Breast epithelium (tissue), 4 donors: ENCODE data around the gene NTSR1. TPM values are rescaled to one million over a fixed set of nuclear protein-coding genes. Genes with fewer than 3 reads are reported as not detected.
"Not testable (repeated sequence)": the region's sequence is repeated elsewhere in the genome, so short reads cannot be mapped to it uniquely, and the experiment has no call there.

Experiments used
- DNase-seq, 2 donors: peaks; one replicate each; pipeline ENCODE4 v3.0.0-alpha.2; 2019; ENCODE audit warnings: low spot score in 2 of 2
- H3K27ac ChIP-seq, 2 donors: fragments of 200-600 bp; sonication (generic) in 1 of 2; one replicate each; pipeline ENCODE4 v1.5.1; 2016 to 2019; ENCODE audit warnings: mild to moderate bottlenecking in 1 of 2
- H3K27me3 ChIP-seq, 2 donors: fragments of 200-600 bp; sonication (generic) in 1 of 2; one replicate each; pipeline versions ENCODE4 v1.5.1 to v1.6.0; 2017 to 2019; ENCODE audit warnings: control low read depth in 1 of 2, mild to moderate bottlenecking in 1 of 2
- H3K36me3 ChIP-seq: fragments of 200-600 bp; one replicate; pipeline ENCODE4 v1.5.1; 2019
- H3K4me1 ChIP-seq, 2 donors: fragments of 200-600 bp; sonication (generic); one replicate each; pipeline ENCODE4 v1.5.1; 2016 to 2019; ENCODE audit warnings: control low read depth in 1 of 2
- H3K4me3 ChIP-seq, 3 donors: fragments of 200-600 bp; sonication (generic); 1 replicate in 2 of 3; 2 replicates in 1 of 3; pipeline ENCODE4 v1.5.1; 2016 to 2019; ENCODE audit warnings: mild to moderate bottlenecking in 3 of 3, moderate library complexity in 2 of 3
- H3K9me3 ChIP-seq, 2 donors: fragments of 200-600 bp; sonication (generic) in 1 of 2; one replicate each; pipeline ENCODE4 v1.5.1; 2016 to 2019; ENCODE audit warnings: control low read depth in 1 of 2
- POLR2A ChIP-seq: fragments of 450-650 bp; IDR thresholded peaks from one replicate; pipeline ENCODE4 v1.6.1; 2016; ENCODE audit warnings: antibody characterized with exemption, mild to moderate bottlenecking, moderate library complexity
- POLR2AphosphoS5 ChIP-seq, 3 donors: sonication (generic); formaldehyde crosslinking; IDR thresholded peaks; one replicate each; pipeline ENCODE4 v1.6.1; 2017; ENCODE audit warnings: antibody characterized with exemption in 3 of 3
- intact Hi-C: fragments of 100-400 bp; cut with DNase I; formaldehyde crosslinking; loops from one replicate; pipeline ENCODE4 v1.15.1; 2023; ENCODE audit warnings: low total_unique reads
- total RNA-seq, 3 donors: library from RNA; depleted of rRNA; stranded (reverse); fragments of >200 nt; gene quantifications; one replicate each; pipeline ENCODE4 v1.1.0, GENCODE V29; 2016
- TF ChIP-seq, protein P1 (sequence below), 3 donors: fragments of 450-650 bp; IDR thresholded peaks; one replicate each; pipeline ENCODE4 v1.5.1; 2016 to 2017; ENCODE audit warnings: antibody characterized with exemption in 3 of 3, mild to moderate bottlenecking in 3 of 3, moderate library complexity in 3 of 3

Gene NTSR1
- total RNA-seq, 3 donors from 2014 or later: under 0.01 TPM; not detected in 2

DNA sequence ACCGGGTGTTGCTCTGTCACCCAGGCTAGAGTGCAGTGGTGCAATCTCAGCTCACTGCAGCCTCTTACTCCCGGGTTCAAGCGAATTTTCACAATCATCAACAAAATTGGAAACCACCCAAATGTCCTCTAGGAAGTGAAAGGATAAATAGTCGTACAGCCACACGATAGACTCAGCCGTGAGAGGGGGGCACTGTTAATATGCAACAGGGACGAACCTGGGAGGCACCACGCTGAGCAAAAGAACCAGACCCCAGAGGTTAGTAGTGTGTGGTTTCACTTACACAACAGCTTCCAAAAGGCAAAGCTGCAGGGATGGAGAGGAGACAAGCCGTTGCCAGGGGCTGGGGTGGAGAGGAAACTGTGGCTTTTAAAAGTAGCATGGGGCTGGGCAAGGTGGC, 30.1 kb upstream of the NTSR1 start:
- intact Hi-C loops: no loop called here
- H3K4me1 ChIP-seq: no peaks in the 10 kb centered on the region
- no peak overlapping the region for H3K4me3 ChIP-seq
- H3K27me3 ChIP-seq: peaks cover 0 to 46% of the 10 kb centered on the region in 2 donors
- peaks cover 0 to 4% of the 10 kb centered on the region in 2 donors for H3K9me3 ChIP-seq
- H3K27ac ChIP-seq: no peak overlapping the region
- TF ChIP-seq POLR2AphosphoS5 (IDR thresholded peaks at IDR 0.05) (no peak), POLR2A (no peak)
- TF ChIP-seq, protein P1, sequence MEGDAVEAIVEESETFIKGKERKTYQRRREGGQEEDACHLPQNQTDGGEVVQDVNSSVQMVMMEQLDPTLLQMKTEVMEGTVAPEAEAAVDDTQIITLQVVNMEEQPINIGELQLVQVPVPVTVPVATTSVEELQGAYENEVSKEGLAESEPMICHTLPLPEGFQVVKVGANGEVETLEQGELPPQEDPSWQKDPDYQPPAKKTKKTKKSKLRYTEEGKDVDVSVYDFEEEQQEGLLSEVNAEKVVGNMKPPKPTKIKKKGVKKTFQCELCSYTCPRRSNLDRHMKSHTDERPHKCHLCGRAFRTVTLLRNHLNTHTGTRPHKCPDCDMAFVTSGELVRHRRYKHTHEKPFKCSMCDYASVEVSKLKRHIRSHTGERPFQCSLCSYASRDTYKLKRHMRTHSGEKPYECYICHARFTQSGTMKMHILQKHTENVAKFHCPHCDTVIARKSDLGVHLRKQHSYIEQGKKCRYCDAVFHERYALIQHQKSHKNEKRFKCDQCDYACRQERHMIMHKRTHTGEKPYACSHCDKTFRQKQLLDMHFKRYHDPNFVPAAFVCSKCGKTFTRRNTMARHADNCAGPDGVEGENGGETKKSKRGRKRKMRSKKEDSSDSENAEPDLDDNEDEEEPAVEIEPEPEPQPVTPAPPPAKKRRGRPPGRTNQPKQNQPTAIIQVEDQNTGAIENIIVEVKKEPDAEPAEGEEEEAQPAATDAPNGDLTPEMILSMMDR (IDR thresholded peaks at IDR 0.05): no peak
- DNase-seq: no peak
- H3K36me3 ChIP-seq: no peaks in the 10 kb centered on the region

DNA sequence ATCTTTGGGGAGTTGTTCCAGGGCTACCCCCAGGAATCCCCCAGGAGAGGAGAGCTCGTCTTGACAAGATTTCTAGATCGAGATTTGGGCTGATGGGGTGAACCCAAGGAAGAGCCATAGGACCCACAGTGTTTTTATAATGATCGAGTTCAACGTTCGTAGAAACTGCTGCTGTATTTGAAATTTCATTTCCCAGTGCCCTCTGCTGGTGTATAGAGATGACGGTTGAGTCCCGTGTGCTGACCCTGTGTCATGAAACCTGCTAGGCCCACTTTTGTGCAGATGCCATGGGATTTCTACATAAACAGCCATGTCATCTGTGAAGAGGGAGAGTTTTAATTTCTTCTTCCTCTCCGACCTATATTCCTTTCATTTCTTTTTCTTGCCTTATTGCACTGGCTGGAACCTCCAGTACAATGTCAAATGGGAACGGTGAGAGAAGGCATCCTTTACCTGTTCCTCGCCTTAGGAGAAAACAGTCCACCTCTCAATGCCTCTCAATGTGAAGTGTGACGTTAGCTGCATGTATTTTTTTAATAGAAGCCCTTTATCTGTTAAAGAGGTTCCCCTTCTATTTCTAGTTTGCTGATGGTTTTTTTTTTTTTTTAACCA, 28.6 kb upstream of the NTSR1 start:
- intact Hi-C loops: no loop called here
- TF ChIP-seq POLR2A: no peak
- TF ChIP-seq POLR2AphosphoS5 (IDR thresholded peaks at IDR 0.05): no peak
- TF ChIP-seq, protein P1 (IDR thresholded peaks at IDR 0.05): no peak
- Histone ChIP-seq H3K4me1 (no peaks in the 10 kb centered on the region), H3K27ac (no peak overlapping the region), H3K36me3 (no peaks in the 10 kb centered on the region), H3K9me3 (peaks cover 0 to 4% of the 10 kb centered on the region in 2 donors), H3K27me3 (peaks cover 0 to 37% of the 10 kb centered on the region in 2 donors), H3K4me3 (no peak overlapping the region)
- no peak for DNase-seq

DNA sequence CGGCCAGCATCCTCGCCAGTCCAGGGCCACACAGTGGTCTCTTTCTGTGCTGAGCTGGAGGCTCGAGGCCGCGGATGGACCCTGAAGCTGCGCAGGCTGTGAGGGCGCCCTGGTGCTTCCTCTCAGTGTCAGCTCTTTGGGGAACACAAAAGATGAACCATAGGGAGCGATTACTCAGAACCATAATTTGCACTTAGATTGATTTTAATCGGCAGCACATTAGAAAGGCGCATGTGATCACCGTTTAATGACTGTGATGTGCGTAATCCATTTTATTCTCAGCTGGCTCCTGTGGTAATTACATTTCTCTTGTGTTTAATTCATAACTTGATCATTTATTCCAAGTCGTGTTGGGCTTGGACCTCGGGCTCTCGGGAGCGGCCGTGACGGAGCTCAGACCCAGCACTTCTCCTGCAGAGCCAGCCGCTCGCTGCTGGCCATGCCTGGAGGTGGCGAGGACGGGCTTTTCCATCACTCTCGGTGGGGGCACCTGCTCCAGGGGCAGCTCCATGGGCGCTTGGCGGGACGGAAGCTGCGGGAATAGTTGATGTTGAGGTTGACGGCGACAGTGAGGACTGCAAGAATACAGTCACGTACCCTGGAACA, 25.6 kb upstream of the NTSR1 start:
- Histone ChIP-seq H3K27me3 (peaks cover 4 to 33% of the 10 kb centered on the region in 2 donors), H3K4me1 (no peaks in the 10 kb centered on the region), H3K9me3 (peaks cover 0 to 4% of the 10 kb centered on the region in 2 donors), H3K4me3 (no peak overlapping the region), H3K36me3 (no peaks in the 10 kb centered on the region), H3K27ac (no peak overlapping the region)
- TF ChIP-seq POLR2A: no peak
- TF ChIP-seq POLR2AphosphoS5 (IDR thresholded peaks at IDR 0.05): no peak
- TF ChIP-seq, protein P1 (IDR thresholded peaks at IDR 0.05): no peak
- DNase-seq: no peak
- intact Hi-C loops: no loop called here

DNA sequence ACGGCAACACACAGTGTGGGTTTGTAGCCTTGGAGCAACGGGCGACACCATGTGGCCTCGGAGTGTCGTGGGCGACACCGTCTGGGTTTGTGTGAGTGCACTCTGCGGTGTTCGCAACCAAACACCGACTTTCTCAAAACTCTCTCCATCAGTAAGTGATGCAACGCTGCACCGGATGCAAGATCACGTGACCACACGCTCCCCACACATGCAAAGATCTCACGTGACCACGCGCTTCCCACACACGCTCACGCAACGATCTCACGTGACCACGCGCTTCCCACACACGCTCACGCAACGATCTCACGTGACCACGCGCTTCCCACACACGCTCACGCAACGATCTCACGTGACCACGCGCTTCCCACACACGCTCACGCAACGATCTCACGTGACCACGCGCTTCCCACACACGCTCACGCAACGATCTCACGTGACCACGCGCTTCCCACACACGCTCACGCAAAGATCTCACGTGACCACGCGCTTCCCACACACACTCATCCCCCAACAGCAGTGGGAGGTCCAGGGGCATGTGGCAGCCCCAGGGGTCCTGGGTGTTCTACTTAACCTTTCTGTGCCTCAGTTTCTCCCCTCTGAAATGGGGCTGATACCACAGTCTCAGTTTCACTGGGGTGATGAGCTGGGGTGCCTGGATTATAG, 24.8 kb upstream of the NTSR1 start:
- H3K36me3 ChIP-seq, H3K27ac ChIP-seq, H3K4me3 ChIP-seq, intact Hi-C loops, DNase-seq, H3K4me1 ChIP-seq, H3K9me3 ChIP-seq: not testable (repeated sequence)
- H3K27me3 ChIP-seq: peaks cover 4 to 33% of the 10 kb centered on the region in 2 donors

DNA sequence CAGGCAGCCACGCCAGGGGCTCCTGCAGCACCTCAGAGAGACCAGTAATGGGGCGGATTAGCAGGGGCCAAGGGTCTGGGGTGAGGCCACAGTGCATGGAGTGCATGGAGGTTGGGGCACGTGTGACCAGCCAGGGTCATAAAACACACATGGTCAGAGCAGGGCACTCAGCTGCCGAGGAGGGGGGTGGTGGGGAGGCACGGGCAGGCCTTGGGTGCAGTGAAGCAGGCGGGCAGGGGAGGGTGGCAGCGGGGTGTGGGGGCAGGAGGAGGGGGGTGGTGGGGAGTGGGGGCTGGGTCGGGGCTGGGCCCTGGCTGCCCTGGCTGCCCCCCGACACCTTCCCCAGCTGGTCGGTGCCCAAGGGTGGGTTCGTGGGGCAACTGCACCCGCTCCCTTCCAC, 23.7 kb upstream of the NTSR1 start:
- Histone ChIP-seq H3K4me1 (no peaks in the 10 kb centered on the region), H3K27me3 (peaks cover 4 to 33% of the 10 kb centered on the region in 2 donors), H3K9me3 (peaks cover 0 to 4% of the 10 kb centered on the region in 2 donors), H3K4me3 (no peak overlapping the region), H3K36me3 (no peaks in the 10 kb centered on the region), H3K27ac (no peak overlapping the region)
- TF ChIP-seq POLR2A (no peak), POLR2AphosphoS5 (IDR thresholded peaks at IDR 0.05) (no peak)
- TF ChIP-seq, protein P1 (IDR thresholded peaks at IDR 0.05): no peak
- no peak for DNase-seq
- intact Hi-C loops: no loop called here
